ENCODE measurements around the gene GABRG3. TPM values are rescaled to one million over a fixed set of nuclear protein-coding genes. Genes with fewer than 3 reads are reported as not detected.

The GABRG3 gene
- polyA plus RNA-seq, 3 donors: 0.92 to 2.1 (median 1.2) TPM

DNA sequence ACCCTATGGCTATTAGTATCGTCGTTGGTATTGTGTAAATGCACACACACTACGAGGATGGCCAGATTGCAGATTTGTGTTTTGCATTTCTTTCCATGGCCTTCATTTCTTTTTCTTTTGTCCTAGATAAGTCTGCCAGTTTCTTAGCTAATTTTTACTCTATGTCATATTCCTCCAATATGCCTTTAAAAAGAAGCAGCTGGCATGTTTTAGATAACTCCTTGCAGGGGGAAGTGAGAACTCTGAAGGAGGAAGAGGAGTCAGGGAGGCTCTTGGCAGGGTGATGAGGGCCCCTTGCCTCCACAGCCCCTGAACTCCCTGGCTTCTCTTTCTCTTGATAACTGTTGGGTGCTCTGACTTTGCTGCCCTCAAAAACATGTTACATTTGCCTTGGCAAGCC is 244.0 kb downstream of the GABRG3 start:
- DNase-seq (ENCODE audit: extremely low read depth in 1 of 11, low read depth in 9 of 11, low spot score in 4 of 11): no peak

DNA sequence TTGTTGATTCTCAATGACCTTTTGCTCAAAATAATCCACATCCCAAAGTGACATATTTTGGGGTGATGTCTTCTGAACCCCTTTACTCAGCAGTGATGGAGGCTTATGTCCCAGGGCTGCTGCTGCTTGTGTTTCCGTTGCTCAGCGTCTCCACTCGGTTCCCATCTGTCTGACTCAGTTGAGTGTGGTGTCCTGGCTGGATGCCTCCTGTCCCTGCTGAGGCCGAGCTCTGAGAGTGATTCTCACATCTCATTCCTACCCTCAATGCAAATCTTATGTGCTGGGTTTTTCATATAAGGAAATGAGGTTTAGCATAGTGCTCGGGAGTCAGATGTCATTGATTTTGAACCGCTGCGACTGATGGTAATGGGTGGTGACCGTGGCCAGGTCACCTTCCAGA is 247.4 kb downstream of the GABRG3 start:
- no peak for DNase-seq (ENCODE audit: extremely low read depth in 1 of 11, low read depth in 9 of 11, low spot score in 4 of 11)

DNA sequence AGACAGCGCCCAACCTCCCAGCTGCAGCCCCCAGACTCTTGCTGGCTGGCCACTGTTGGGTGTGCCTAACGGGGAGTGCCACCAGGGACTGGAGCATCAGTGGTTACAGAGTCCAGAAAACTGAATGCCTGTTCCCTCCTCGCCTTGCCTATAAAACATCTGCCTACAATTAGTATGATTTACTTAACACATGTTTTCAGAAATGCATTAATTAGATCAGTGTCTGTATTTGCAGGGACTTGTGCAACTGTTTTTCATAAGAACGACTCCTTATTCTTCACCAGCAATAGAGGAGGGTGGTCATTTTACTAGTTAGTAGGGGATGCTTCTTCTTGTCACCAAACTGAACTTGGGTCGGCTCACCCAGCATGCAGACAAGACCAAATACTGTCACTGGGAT is 248.7 kb downstream of the GABRG3 start:
- DNase-seq (ENCODE audit: extremely low read depth in 1 of 11, low read depth in 9 of 11, low spot score in 4 of 11): no peak

DNA sequence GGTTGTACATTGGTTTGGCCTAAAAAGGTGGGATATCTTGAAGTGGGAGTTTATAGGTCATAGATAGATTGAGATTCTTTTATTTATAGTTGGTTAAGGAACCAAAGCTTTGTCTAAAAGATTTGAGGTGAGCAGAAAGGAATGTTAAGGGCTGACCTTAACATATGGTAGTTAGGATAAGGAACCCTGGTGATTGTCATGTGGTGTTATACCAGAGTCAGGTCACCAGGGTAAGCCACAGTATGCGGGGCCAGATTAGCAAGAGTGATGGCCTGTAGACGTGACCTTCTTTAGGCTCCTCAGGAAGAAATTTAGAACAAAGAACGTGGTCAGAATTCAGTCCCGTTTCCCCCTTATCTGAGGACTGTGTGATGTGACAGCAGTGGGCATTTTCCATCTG is 249.2 kb downstream of the GABRG3 start:
- DNase-seq (ENCODE audit: extremely low read depth in 1 of 11, low read depth in 9 of 11, low spot score in 4 of 11): no peak

DNA sequence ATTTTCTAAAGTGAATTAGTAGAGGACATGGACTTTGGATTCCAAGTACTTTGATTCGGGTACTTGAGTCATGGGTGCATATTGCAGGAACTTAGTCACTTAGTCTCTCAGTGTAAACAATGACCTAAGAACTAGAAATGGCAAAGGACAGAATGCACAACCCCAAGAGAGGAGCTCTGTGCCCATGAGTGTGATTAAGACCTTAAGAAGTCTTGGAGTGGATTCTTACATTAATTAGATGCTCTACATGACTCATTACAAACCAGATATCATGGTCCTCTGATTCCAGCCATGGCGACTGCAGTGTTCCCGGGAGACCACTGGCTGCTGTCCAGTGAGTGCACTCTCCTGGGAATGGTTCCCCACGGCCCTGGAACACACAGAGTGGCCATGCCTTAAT is 251.5 kb downstream of the GABRG3 start:
- DNase-seq (ENCODE audit: extremely low read depth in 1 of 11, low read depth in 9 of 11, low spot score in 4 of 11): no peak

DNA sequence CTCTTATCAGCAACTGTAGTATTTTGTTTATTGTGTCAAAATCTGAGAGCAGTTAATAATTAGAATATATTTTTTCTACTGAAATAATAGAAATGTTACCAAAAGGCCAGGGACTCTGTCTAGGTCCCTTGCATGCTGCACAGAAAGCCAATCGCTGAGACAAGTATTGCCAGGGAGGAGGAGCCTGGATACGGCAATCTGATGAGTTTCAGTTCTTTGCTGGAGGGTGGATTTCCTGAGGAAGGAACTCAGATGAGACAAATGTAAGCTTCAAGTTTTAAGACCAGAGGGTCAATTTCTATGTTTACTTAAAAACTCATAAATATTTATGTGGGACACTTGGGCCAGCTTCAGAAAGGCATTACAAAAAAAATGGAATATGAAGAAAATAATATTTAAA is 252.2 kb downstream of the GABRG3 start:
- no peak for DNase-seq (ENCODE audit: extremely low read depth in 1 of 11, low read depth in 9 of 11, low spot score in 4 of 11)

DNA sequence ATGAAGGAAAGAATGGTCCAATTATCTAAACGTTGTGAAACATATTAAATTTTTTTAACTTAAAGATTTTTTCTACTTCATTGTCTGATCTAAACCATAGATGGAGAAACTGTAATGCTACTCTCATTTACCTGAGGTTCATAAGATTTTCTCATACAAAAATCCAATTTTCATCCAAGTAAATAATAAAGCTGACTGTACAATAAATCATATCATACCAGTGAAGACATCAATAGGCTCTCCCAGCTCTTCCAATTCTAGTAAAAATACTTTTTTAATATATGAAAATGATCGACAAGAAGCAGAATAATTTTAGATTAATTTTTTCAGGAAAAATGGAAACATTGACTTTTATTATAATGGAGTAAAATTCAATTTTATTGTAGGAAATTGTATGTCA is 260.8 kb downstream of the GABRG3 start:
- no peak for DNase-seq (ENCODE audit: extremely low read depth in 1 of 11, low read depth in 9 of 11, low spot score in 4 of 11)

DNA sequence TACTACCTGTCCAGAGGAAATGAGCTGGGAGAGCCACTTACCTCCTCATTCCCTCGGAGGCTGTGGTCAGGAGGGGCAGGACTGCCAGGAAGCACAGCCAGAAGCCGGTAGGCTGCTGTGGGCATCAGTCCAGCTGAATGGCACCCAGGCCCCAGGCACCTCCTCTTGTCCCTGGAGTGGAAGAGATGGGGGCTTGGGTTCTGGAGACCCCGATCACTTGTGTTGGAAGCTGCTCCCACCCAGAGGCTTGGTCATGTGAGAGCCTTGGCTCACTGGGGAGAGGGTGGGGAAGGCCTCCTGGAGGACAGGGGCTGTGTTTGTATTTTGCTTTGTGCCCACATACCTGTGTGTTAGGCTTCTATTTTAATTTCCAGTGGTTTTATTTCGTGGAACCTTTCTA is 261.9 kb downstream of the GABRG3 start:
- DNase-seq (ENCODE audit: extremely low read depth in 1 of 11, low read depth in 9 of 11, low spot score in 4 of 11): no peak

DNA sequence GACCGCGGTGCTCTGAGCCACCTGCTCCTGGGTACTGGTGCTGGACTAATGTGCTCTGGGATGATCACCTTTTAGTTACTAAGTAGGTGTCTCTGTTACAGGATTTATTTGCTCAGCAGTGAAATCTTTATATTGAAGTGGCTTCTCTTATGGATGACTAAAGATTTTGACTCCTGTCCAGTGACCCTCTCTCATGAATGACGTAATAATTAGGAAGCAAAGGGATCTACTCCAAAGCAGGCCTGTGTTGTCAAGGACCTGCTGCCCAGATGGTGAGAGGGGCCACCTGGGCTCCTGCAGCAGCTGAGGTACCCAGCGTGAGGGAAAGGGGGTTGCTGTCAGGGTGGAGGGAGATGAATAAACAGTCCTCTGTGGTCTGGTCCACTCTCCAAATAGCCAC is 263.6 kb downstream of the GABRG3 start:
- no peak for DNase-seq (ENCODE audit: extremely low read depth in 1 of 11, low read depth in 9 of 11, low spot score in 4 of 11)

DNA sequence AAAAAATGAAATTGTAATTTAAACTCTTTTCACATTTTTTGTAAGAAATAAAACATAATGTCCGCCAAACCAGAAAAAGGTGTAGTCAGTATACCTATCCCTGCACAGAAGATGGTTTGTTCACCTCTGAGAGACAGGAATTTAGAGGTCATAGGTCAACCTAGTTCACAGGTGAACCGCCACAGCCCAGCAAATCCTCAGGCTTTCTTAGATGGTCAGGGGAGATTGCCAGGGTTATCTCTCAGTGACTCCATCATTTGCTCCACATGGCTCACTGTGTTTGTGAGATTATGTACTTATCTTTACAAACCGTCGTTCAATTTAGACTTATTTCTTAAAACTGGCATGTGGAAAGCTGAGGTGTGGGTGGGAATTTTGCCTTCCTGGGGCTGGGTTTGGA is 264.2 kb downstream of the GABRG3 start:
- no peak for DNase-seq (ENCODE audit: extremely low read depth in 1 of 11, low read depth in 9 of 11, low spot score in 4 of 11)

DNA sequence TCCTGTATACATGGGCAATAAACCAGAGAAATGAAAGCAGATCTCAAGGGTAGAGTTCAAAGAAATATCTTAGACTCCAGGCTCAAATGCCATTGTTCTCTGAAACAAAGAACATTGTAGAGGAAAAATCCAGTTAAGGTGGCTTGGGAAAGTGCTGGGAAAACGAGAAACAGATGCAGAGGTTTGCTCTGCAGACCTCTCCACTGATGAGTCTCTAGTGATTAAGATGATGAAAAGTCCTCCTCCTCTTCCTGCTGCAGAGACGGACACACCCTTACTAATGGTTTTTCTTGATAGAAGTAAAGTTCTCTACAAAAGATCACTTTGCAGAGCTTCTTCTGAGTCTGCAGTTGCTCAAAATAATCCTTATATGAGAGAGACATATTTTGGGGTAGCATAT is 264.7 kb downstream of the GABRG3 start:
- DNase-seq (ENCODE audit: extremely low read depth in 1 of 11, low read depth in 9 of 11, low spot score in 4 of 11): no peak

DNA sequence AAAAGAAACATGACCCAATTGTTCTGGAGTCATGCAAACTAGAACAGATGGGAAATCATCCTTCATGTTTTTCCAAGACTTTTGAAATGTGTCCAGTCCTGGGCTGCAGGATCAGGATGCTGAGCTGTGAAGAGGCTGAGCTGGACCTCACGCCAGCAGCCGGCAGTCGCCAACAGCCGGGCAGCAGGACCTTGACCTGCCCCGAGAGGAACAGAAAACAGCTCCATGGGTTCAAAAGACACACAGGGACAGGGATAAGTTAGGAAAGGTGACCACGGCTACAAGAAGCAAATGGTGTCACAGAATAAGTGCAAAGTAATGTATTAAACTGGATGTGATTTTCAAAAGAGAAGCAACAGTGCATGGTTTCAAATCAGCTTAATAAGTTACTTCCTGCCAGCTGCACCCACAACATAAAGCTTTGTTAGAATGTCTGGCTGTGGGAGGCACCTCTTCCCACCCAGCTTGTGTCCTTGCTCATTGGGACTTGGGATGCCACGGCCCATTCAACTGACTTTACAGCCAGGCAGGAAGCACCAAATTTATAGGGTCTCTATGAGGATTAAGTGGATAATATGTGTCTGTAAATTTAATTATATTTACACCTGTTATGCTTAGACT is 266.4 kb downstream of the GABRG3 start:
- no peak for DNase-seq (ENCODE audit: extremely low read depth in 1 of 11, low read depth in 9 of 11, low spot score in 4 of 11)

DNA sequence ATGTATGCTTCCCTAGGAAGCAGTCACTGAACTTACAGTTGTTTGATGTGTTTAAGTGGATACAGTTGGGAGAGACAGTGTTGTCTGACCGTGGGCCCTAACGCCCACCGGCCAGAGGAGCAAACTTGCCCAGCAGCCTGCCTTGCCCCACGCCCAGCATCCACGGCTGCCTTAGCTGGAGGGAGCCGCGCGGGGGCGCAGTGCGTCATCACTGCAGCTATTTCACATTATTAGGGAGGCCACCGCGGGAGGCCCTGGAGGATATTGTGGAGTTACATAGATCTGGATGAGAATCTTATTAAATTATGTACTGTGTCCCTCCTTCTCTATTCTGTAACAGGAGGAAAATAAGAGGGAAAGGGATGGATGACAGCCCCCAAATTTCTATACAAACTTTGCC is 267.2 kb downstream of the GABRG3 start:
- DNase-seq (ENCODE audit: extremely low read depth in 1 of 11, low read depth in 9 of 11, low spot score in 4 of 11): no peak

DNA sequence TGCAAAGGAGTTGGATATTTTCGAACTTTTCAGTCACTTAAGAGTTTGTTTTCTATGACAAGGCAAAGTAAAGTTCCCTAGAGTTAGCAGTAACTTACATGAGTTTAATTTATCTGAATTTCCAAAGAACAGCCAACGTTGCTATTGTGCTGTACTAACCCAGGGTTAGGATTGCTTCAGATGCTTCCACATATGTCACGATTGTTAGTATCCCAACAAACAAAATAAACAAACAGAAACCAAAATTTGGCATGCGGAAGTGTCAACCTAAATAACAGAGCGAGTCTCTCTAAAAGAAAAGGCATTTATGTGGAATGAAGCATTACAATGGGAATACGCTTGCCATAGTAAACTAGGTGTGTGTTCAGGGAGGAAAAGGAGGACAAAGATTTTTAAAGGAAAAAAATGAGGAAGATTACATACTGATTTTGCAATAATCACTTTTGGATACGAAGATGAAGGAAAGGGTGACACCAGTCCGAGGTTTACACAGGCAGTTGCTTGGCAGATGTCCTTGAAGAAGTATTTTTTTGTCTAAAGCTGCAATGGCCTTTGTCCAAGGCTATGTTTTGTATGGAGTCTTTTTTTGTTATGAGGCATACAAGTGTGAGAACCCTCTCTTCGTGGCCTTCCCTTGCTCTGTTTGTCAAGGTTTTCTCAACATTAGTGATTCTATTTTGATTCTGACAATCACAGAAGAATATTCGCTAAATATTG is 267.9 kb downstream of the GABRG3 start:
- no peak for DNase-seq (ENCODE audit: extremely low read depth in 1 of 11, low read depth in 9 of 11, low spot score in 4 of 11)

DNA sequence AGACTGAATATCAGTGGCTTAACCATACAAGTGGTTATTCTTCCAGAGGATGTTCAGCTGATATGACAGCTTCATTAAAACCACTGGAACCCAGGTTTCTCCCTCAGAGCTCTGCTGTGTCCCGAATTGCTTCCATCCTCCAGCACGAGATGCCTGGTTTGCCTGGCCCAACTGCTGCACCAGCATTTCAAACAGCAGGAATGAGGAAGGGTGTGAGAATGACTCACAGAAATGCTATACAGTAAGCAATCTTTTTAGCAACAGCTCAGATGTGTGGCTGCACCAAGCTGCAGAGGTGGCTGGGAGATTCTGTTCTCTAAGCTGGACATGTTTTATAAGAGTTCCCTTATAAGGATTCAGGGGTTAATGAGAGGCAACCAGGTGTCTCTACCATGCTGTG is 271.0 kb downstream of the GABRG3 start:
- DNase-seq (ENCODE audit: extremely low read depth in 1 of 11, low read depth in 9 of 11, low spot score in 4 of 11): no peak

DNA sequence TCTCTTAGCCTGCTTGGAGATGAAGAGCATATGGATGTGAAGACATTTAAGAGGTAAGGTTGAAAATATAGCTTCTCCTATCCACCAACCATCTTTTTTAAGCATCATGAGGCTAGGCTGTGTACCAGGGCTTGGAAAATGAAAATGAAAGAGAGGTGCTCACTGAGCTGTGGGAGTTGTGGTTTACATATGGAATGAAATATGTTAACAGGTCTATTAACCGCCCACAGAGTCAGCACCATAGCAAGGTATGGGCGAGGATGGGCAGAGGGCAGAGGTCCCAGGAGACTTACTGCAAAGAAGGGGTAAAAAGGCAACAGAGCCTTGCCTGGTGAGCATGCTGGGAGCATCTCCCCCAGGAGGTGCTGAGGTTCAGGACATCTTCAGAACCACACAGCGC is 273.1 kb downstream of the GABRG3 start:
- DNase-seq (ENCODE audit: extremely low read depth in 1 of 11, low read depth in 9 of 11, low spot score in 4 of 11): no peak

DNA sequence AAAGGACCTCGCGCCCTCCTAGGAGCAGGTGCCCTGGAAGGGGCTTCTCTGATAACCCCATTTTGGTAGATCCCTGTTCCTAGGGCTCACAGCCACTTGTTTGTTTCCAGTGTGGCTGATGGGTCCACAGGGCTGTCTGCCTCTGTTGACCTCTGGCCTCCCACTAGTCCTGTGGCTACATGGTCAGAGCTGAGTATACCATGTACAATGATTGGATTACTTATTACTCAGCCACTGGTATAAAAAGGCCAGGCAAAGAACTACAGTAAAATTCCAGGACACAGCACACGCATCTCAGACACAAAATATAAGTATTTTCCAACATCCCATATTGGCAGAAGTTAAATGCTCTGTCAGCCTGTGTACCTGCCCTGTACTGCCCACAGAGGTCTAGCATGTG is 277.3 kb downstream of the GABRG3 start:
- DNase-seq (ENCODE audit: extremely low read depth in 1 of 11, low read depth in 9 of 11, low spot score in 4 of 11): no peak

DNA sequence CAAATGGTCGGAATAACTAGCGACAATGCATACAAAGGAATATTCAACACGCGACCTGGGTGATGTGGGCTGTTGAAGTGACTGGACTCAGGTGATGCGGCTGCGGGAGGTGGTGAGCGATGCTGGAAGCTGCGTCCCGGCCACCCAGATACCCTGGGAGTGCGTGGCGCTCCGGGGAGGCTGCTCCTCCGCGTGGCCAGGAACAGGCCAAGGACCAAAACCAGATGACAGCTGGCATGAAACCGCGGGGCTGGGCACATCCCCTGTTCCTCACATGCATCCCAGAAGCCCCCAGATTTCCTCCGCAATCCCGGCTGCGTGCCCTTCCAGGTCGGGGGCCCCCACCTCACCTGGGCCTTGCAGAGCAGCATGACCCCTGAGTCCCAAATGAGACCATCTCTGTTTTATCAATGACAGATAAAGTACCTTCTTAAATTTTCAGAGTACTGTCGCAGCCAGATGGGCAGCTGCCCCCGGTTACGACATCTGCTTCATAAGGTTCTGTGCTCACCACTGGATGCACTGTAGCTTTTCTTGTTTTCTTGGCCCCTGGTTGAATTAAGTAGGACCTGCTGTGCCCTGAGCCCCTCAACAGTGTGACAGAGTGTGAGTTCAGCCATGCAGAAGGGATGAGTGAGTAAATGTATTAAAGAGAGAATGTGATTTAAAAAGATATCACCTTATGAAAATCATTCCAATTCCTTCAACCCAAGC is 278.2 kb downstream of the GABRG3 start:
- DNase-seq (ENCODE audit: extremely low read depth in 1 of 11, low read depth in 9 of 11, low spot score in 4 of 11): no peak

DNA sequence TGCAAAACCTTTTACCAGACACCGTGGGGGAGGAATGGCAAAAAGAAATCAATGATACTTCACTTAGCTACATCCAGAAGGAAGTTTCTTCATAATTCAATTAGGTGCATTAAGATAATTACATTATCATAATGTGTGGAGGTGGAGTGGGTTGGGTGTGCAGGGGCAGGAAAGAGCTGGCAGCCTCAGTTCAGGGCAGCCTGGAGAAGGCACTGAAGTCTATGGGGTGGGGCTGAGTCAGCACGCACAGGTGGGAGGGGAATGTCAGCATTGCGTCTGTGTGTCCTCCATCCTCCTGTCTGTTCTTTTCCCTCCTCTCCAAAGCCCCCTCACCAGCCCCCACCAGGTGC is 278.8 kb downstream of the GABRG3 start:
- no peak for DNase-seq (ENCODE audit: extremely low read depth in 1 of 11, low read depth in 9 of 11, low spot score in 4 of 11)

DNA sequence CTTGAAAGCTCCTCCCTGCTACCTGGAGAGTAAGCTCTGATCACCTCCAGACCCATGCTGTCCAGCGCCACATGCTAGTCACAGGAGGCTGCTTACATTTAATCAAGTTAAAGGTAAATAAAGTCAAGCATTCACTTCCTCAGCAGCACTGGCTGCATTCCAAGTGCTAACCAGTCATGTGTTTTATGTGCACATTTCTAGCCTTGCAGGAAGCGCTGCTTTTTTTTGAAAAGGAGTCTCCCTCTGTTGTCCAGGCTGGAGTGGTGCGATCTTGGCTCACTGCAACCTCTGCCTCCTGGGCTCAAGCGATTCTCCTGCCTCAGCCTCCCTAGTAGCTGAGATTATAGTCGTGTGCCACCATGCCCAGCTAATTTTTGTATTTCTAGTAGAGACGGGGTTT is 279.2 kb downstream of the GABRG3 start:
- no peak for DNase-seq (ENCODE audit: extremely low read depth in 1 of 11, low read depth in 9 of 11, low spot score in 4 of 11)

DNA sequence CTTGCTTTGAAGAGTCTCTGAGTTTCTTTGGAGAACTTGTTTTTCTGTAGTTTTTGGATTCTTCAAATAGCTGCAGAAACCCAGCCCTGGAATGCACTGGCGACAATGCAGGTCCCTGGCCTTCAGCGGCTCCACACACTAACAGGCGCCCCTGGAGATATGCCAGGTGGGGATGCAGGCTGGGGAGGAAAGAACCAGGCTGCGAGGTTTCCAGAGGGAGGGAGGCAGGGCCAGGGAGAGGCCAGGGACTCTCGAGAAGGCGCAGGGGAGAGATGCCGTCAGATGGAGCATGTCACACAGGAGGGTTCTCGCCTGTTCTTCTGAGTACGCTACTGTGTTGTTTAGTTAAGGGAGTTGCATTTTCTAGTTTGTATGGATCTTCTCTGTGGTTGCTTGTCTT is 283.1 kb downstream of the GABRG3 start:
- DNase-seq (ENCODE audit: extremely low read depth in 1 of 11, low read depth in 9 of 11, low spot score in 4 of 11): no peak

All from renal cortex interstitium (tissue), 11 donors.